ENCODE results near the gene LRCOL1. TPM values are rescaled to one million over a fixed set of nuclear protein-coding genes. Genes with fewer than 3 reads are reported as not detected.

The LRCOL1 gene
- total RNA-seq, 1 experiment from 2014 or later: not detected

GRCh38 chr12:132619071-132619385 lies 8.6 kb upstream of the LRCOL1 start:
- no peak for DNase-seq (ENCODE audit: low read depth)

- DNase-seq (ENCODE audit: low read depth): no peak
Observed at GRCh38 chr12:132618683-132619043, 8.3 kb upstream of the LRCOL1 start, which contains the start of gene P2RX2. P2RX2 (plus strand) TSS chr12:132618776; CDS start chr12:132618817, 41 bp downstream.

GRCh38 chr12:132617822-132618682 lies 7.7 kb upstream of the LRCOL1 start:
- DNase-seq (ENCODE audit: low read depth): no peak

- no peak for DNase-seq (ENCODE audit: low read depth)
Observed at GRCh38 chr12:132617135-132617701, 6.8 kb upstream of the LRCOL1 start.

- no peak for DNase-seq (ENCODE audit: low read depth)
Observed at GRCh38 chr12:132615579-132616038, 5.2 kb upstream of the LRCOL1 start.

- DNase-seq (ENCODE audit: low read depth): peak; percentile 72
Observed at GRCh38 chr12:132614861-132615578, 4.6 kb upstream of the LRCOL1 start.

- no peak for DNase-seq (ENCODE audit: low read depth)
Observed at GRCh38 chr12:132614029-132614428, 3.6 kb upstream of the LRCOL1 start.

GRCh38 chr12:132611620-132612019 lies 1.2 kb upstream of the LRCOL1 start:
- DNase-seq (ENCODE audit: low read depth): no peak

- DNase-seq (ENCODE audit: low read depth): no peak
Observed at GRCh38 chr12:132610866-132611602, 652 bp upstream of the LRCOL1 start.

- no peak for DNase-seq (ENCODE audit: low read depth)
Observed at GRCh38 chr12:132608231-132609171, 1.9 kb downstream of the LRCOL1 start.

GRCh38 chr12:132606927-132607326 lies 3.5 kb downstream of the LRCOL1 start:
- DNase-seq (ENCODE audit: low read depth): no peak

GRCh38 chr12:132606466-132606865 lies 3.9 kb downstream of the LRCOL1 start:
- peak; percentile 19 for DNase-seq (ENCODE audit: low read depth)

- no peak for DNase-seq (ENCODE audit: low read depth)
Observed at GRCh38 chr12:132605892-132606291, 4.5 kb downstream of the LRCOL1 start.

- DNase-seq (ENCODE audit: low read depth): no peak
Observed at GRCh38 chr12:132604668-132605441, 5.5 kb downstream of the LRCOL1 start.

- DNase-seq (ENCODE audit: low read depth): no peak
Observed at GRCh38 chr12:132604151-132604618, 6.2 kb downstream of the LRCOL1 start.

GRCh38 chr12:132603240-132604150 lies 6.9 kb downstream of the LRCOL1 start:
- no peak for DNase-seq (ENCODE audit: low read depth)

GRCh38 chr12:132602572-132603239 lies 7.7 kb downstream of the LRCOL1 start:
- no peak for DNase-seq (ENCODE audit: low read depth)

GRCh38 chr12:132601171-132601883 lies 9.1 kb downstream of the LRCOL1 start:
- DNase-seq (ENCODE audit: low read depth): no peak
